Esophagus (tissue), 2 donors: ENCODE data around the gene CDC14A. TPM values are rescaled to one million over a fixed set of nuclear protein-coding genes. Genes with fewer than 3 reads are reported as not detected.

ENCODE experiments used
- H3K27ac ChIP-seq, 2 donors: one replicate each; pipeline ENCODE4 v1.5.1; 2013; ENCODE audit warnings: low read depth in 2 of 2, mild to moderate bottlenecking in 2 of 2, inconsistent platforms in 1 of 2, low read length in 1 of 2, moderate library complexity in 1 of 2
- H3K27me3 ChIP-seq, 2 donors: one replicate each; pipeline ENCODE4 v1.6.1; 2013; ENCODE audit warnings: low read length in 2 of 2, control low read depth in 1 of 2, mild to moderate bottlenecking in 1 of 2; ENCODE audit not compliant: insufficient read depth in 2 of 2, control insufficient read depth in 1 of 2
- H3K36me3 ChIP-seq, 2 donors: one replicate each; pipeline ENCODE4 v1.6.1; 2013; ENCODE audit warnings: low read length in 1 of 2; ENCODE audit not compliant: control insufficient read depth in 2 of 2, insufficient read depth in 2 of 2
- H3K4me1 ChIP-seq, 2 donors: one replicate each; pipeline ENCODE4 v1.6.1; 2013; ENCODE audit warnings: low read length in 1 of 2; ENCODE audit not compliant: control insufficient read depth in 2 of 2, insufficient read depth in 2 of 2
- H3K4me3 ChIP-seq, 2 donors: one replicate each; pipeline ENCODE4 v1.5.1; 2013; ENCODE audit warnings: low read length in 2 of 2, mild to moderate bottlenecking in 2 of 2, low read depth in 1 of 2, moderate library complexity in 1 of 2
- H3K9me3 ChIP-seq, 2 donors: one replicate each; pipeline ENCODE4 v1.6.1; 2013; ENCODE audit warnings: mild to moderate bottlenecking in 2 of 2, low read depth in 1 of 2, low read length in 1 of 2, moderate library complexity in 1 of 2; ENCODE audit not compliant: control insufficient read depth in 2 of 2, insufficient read depth in 1 of 2
- WGBS, 2 donors: extraction: QIAGEN DNeasy Blood & Tissue Kit; methylation state at CpG; one replicate each; pipeline ENCODE4 v1.1.7; 2013; 5-methylcytosine and 5-hydroxymethylcytosine counted together
- polyA plus RNA-seq, 2 donors: library from polyadenylated mRNA; stranded (reverse); fragments of 200-250 nt; gene quantifications; one replicate each; pipeline ENCODE4 v1.2.3, GENCODE V29; 2013
- donor health status: healthy with polysubstance abuse.
- donor health status: Bipolar disorder and iron deficiency.

Gene CDC14A
- polyA plus RNA-seq, 2 donors: 1.0 to 1.2 TPM

DNA sequence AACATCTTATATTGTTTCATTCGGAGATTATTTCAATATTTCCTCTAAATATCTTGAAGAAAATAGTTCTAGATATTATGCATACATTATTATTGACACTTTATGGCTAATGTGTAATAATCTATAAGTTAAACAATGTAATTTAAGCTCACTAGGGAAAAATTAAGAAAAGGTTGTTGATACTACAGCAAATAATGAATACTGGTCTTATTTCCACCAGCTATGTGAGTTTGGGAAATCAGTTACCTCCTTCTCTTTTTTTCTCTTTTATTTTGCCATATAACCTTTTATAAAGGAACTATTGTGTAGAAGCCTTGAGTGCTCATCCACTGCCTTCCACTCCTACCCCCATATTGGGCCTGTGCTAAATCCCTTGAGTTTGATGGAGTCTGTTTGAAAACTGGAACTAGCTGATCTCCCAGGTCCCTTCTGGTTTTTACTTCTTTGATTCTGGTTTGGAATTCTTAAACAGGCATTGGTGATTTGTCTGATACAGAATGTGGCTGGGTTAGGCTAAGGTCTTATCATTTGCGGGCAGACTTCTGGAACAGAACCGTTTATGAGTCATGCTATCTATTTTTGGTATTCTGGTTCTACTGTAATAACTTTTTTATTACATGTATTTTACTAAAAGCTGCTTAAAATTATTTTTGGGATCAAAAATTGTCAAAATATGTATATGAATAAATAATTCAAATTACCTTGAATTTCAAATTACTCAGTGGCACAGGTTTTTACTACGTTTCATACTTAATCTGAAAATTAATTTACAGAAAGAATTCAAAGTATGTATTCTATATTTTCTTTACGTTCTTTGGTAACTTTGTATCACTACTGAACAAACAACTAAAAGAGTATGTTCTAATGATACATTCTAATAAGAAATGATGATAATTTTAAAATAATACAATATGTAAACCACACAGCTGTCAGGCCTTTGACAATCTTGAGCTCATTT, 5.0 kb upstream of the CDC14A start:
- H3K9me3 ChIP-seq: no peaks in the 10 kb centered on the region
- no peak overlapping the region for H3K27ac ChIP-seq
- WGBS, 2 donors: 75 to 78% methylated on average over 5 of the region's 5 CpGs
- no peaks in the 10 kb centered on the region for H3K4me1 ChIP-seq
- no peak overlapping the region for H3K4me3 ChIP-seq
- no peaks in the 10 kb centered on the region for H3K27me3 ChIP-seq
- no peaks in the 10 kb centered on the region for H3K36me3 ChIP-seq

DNA sequence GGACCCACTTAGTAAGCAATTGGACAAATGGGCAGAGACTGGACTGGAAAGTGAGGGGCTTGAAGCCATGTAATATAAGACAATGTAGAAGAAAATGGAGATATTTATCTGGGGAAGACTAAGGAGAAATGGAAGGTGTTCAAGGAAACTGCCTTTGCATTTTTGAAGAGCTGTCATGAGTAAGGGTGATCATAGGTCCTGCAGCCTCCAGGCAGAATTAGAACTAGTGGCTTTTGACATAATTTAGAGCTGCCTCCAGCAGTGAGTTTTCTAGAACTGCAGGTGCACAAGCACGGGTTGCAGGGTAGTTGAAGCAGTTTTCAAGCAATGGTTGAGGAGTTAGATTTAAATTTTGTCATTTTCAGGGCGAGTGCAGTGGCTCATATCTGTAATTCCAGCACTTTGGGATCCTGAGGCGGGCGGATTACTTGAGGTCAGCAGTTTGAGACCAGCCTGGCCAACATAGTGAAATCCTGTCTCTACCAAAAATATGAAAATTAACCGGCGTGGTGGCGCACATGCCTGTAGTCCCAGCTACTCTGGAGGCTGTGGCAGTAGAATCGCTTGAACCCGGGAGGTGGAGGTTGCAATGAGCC, 3.7 kb upstream of the CDC14A start:
- no peaks in the 10 kb centered on the region for H3K4me1 ChIP-seq
- no peak overlapping the region for H3K4me3 ChIP-seq
- no peaks in the 10 kb centered on the region for H3K27me3 ChIP-seq
- WGBS, 2 donors: 90 to 91% methylated on average over 9 of the region's 9 CpGs
- H3K9me3 ChIP-seq: no peaks in the 10 kb centered on the region
- no peaks in the 10 kb centered on the region for H3K36me3 ChIP-seq
- no peak overlapping the region for H3K27ac ChIP-seq

DNA sequence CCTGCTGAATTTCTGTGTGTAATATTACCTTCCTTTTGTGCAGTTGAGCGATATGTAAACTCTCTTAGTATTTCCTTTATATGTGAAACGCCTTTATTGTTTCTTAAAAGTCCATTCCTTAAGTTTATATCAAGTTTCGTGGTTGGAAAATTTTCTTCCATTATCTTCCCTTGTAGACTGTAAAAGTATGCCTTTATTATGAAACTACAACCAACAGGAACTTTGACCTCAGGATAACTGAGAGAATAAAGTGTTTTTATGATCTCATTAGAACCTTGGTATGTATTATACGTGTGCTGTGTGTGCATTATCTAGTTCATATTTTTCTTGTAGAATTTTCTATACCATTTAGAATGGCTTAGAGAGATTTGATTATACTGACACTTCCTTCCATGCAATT, 3.1 kb upstream of the CDC14A start:
- WGBS, 2 donors: 78 to 90% methylated on average over 4 of the region's 4 CpGs
- no peak overlapping the region for H3K27ac ChIP-seq
- no peaks in the 10 kb centered on the region for H3K36me3 ChIP-seq
- H3K4me1 ChIP-seq: no peaks in the 10 kb centered on the region
- no peaks in the 10 kb centered on the region for H3K27me3 ChIP-seq
- H3K9me3 ChIP-seq: no peaks in the 10 kb centered on the region
- no peak overlapping the region for H3K4me3 ChIP-seq

DNA sequence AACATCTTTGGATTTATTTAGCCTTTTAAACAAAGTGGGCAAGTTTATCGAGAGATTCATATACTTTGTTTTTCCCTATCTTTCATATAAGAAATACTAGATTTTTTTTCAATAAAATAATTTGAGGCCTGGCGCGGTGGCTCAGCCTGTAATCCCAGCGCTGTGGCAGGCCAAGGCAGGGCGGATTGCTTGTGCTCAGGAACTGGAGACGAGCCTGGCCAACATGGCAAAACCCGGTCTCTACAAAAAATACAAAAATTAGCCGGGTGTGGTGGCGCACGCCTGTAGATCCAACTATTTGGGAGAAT, 1.6 kb upstream of the CDC14A start:
- WGBS, 2 donors: 68 to 76% methylated on average over 10 of the region's 10 CpGs
- no peaks in the 10 kb centered on the region for H3K27me3 ChIP-seq
- no peaks in the 10 kb centered on the region for H3K9me3 ChIP-seq
- no peaks in the 10 kb centered on the region for H3K36me3 ChIP-seq
- peak overlapping the region; percentile 85 to 92 for H3K27ac ChIP-seq
- H3K4me1 ChIP-seq: peaks cover 0 to under 1% of the 10 kb centered on the region in 2 donors
- H3K4me3 ChIP-seq: peak overlapping the region; percentile 58 to 86

DNA sequence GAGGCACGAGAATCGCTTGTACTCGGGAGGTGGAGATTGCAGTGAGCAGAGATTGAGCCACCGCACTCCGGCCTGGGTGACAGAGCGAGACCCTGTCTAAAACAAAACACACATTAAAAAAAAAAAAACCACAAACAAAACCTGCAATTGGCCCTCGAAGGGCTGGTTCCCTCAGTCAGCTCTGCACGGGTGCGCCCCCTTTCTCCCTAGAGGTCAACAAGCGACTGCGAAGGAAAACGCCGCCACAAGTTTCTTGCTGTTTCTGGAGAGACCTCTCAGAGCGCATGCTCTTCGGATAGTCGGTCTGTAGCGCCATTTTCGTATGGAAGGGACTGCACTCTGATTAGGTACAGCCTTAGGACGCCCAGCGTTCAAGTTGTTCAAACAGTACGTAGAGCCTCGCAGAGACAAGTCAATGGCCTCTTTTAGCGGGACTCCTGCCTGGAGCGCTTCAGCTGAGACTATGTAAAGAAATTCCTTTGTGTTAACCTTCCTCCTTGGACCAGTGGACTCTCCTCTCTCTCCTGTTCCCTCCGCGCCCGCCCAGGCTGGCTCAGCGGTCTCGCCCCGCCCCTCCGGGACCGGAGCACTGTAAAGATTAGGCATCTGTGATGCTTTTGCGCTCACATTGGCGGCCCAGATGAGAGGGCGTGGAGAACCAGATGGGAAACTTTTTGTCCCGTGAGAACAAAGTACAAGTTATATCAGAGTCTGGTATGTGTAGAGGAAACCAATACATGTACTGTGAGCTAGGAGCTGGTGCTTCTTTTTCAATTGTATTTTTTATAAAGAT, 1.0 kb upstream of the CDC14A start:
- H3K27ac ChIP-seq: peak overlapping the region; percentile 85 to 92
- H3K9me3 ChIP-seq: no peaks in the 10 kb centered on the region
- WGBS, 2 donors: 5% methylated on average over 36 of the region's 36 CpGs
- H3K4me3 ChIP-seq: peak overlapping the region; percentile 58 to 86
- H3K4me1 ChIP-seq: peaks cover 0 to 3% of the 10 kb centered on the region in 2 donors
- no peaks in the 10 kb centered on the region for H3K27me3 ChIP-seq
- no peaks in the 10 kb centered on the region for H3K36me3 ChIP-seq

DNA sequence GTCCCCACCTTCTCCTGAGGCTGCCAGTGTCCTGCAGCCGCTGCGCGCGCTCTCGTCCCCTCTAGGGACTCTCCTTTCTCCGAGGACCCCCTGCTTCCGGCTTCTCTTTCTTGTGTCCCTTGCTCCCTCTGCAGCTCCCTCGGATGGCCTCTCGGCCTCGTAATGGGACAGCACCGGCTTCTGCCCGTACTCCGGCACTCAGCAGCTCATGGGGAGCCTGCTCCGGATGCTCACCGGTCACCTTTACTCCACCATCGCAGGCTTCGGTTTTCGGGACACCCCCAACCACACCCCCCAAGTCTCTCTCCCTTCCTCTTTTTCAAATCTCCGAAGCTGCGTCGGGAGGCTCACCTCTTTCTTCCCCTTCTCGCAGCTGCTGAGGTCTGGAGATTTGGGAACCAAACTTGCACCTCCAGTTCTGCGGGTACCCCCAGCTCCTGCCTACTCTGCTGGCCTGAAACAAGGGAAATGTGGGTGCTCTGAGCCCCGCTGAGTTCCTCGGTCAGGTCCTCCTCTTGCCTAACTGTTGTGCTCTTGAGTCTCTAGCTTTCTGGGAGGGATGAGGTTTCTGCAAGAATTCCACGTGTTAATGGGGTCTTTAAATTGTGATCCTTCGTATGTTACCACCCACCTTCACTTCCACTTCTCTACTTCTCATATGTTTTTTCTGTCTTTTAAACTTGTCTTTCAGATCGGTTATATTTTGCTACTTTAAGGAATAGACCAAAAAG, 930 bp downstream of the CDC14A start:
- WGBS, 2 donors: 1% methylated on average over 28 of the region's 28 CpGs
- no peaks in the 10 kb centered on the region for H3K36me3 ChIP-seq
- peak overlapping the region; percentile 58 to 86 for H3K4me3 ChIP-seq
- H3K27ac ChIP-seq: peak overlapping the region; percentile 85 to 92
- peaks cover 3% of the 10 kb centered on the region in 2 donors for H3K4me1 ChIP-seq
- H3K9me3 ChIP-seq: no peaks in the 10 kb centered on the region
- H3K27me3 ChIP-seq: no peaks in the 10 kb centered on the region

DNA sequence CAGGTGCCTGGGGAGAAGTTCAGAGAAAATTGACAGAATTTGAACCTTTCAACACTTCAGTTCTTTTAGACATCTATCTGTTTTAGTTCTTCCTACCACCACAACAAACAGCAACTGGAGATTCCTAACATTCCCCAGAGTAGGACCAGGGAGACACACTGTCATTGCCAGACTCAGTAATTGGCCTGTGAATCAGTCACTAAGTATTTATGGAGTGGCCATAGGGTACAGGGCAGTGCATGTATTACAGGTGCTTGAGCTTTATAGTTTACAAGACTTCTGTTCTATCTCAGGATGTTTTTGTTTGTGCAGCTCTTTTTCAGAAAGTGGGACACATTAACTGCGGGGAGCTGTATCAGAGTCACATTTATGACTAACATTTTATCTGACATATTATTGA, 1.7 kb downstream of the CDC14A start:
- H3K9me3 ChIP-seq: no peaks in the 10 kb centered on the region
- H3K4me3 ChIP-seq: no peak overlapping the region
- no peak overlapping the region for H3K27ac ChIP-seq
- H3K4me1 ChIP-seq: peaks cover 3% of the 10 kb centered on the region in 2 donors
- H3K27me3 ChIP-seq: no peaks in the 10 kb centered on the region
- no peaks in the 10 kb centered on the region for H3K36me3 ChIP-seq
- WGBS, 2 donors: 71 to 72% methylated on average over 1 of the region's 1 CpG

DNA sequence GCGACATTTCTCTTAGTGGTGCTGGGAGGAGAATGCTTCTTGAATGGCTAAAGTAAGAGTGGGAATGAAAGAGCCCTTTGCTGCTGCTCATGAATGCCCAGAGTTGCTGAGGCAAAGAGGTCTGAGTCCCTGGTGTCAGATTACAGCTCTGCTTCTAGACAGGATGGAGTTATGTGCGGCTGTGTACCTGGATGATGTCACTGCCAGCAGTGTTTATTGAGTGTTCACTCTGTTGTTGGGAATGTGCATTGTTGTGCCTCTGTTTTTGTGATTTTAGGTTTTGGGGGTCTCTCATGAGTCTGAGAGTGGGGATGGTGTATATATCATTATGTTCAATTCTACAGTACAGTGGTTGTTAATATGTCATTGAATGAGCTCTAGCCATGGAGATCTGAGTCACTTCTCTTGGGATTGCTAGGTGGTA, 2.7 kb downstream of the CDC14A start:
- Histone ChIP-seq H3K4me3 (no peak overlapping the region), H3K27ac (no peak overlapping the region), H3K36me3 (no peaks in the 10 kb centered on the region), H3K9me3 (no peaks in the 10 kb centered on the region), H3K27me3 (no peaks in the 10 kb centered on the region), H3K4me1 (peaks cover 3% of the 10 kb centered on the region in 2 donors)
- WGBS, 2 donors: 48% methylated on average over 2 of the region's 2 CpGs

DNA sequence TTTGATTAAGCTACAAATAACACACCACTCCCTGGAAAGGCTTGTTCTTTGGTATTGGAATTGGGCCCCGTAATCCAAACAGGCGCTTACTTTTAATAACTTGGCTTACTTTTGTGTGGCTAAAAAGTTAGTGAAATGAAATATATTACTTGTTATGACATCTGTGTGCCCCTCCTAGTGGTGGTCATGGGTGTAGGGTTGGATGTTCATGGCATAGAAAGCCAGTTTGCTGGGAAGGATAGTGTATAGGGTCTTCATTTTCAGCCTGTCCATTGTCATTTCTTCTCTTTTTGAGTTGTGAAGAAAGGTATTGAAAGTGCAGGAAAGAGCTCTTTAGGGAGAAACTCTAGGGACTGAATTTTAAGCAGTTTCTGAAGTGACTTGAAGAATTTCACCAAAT, 5.9 kb downstream of the CDC14A start:
- WGBS, 2 donors: 55% methylated on average over 2 of the region's 2 CpGs
- peaks cover 3% of the 10 kb centered on the region in 2 donors for H3K4me1 ChIP-seq
- H3K27me3 ChIP-seq: no peaks in the 10 kb centered on the region
- H3K4me3 ChIP-seq: no peak overlapping the region
- no peak overlapping the region for H3K27ac ChIP-seq
- H3K36me3 ChIP-seq: peaks cover 0 to 3% of the 10 kb centered on the region in 2 donors
- no peaks in the 10 kb centered on the region for H3K9me3 ChIP-seq
